NCI-H345 treated with DMSO at 0.1 percent for 48 hours (cell line): ENCODE measurements around the gene PFDN4.
"Not testable (repeated sequence)": the region's sequence is repeated elsewhere in the genome, so short reads cannot be mapped to it uniquely, and the experiment has no call there.

ENCODE experiments used
- DNase-seq: peaks from one replicate; lab custom pipeline; 2025; ENCODE audit not compliant: unreplicated experiment; lab: John Stamatoyannopoulos, UW

Gene PFDN4

GRCh38 chr20:54223285-54223684 is 15.4 kb downstream of the PFDN4 start:
- DNase-seq: no peak

GRCh38 chr20:54223751-54224150 is 15.9 kb downstream of the PFDN4 start:
- DNase-seq: no peak

GRCh38 chr20:54224642-54225041 is 16.8 kb downstream of the PFDN4 start:
- DNase-seq: not testable (repeated sequence)

GRCh38 chr20:54227241-54227640 is 19.4 kb downstream of the PFDN4 start:
- no peak for DNase-seq

- DNase-seq: no peak
Measured at GRCh38 chr20:54227751-54228150, 19.9 kb downstream of the PFDN4 start.

GRCh38 chr20:54228841-54229240 is 21.0 kb downstream of the PFDN4 start:
- DNase-seq: no peak

- DNase-seq: no peak
Measured at GRCh38 chr20:54229566-54230160, 21.8 kb downstream of the PFDN4 start.

- no peak for DNase-seq
Measured at GRCh38 chr20:54231036-54231435, 23.1 kb downstream of the PFDN4 start.

- DNase-seq: no peak
Measured at GRCh38 chr20:54234991-54235390, 27.1 kb downstream of the PFDN4 start.

- no peak for DNase-seq
Measured at GRCh38 chr20:54237116-54237943, 29.4 kb downstream of the PFDN4 start.

- no peak for DNase-seq
Measured at GRCh38 chr20:54244113-54244512, 36.2 kb downstream of the PFDN4 start.

GRCh38 chr20:54248705-54249104 is 40.8 kb downstream of the PFDN4 start:
- DNase-seq: not testable (repeated sequence)

- DNase-seq: no peak
Measured at GRCh38 chr20:54250691-54251090, 42.8 kb downstream of the PFDN4 start.

GRCh38 chr20:54251096-54251495 is 43.2 kb downstream of the PFDN4 start:
- DNase-seq: no peak

GRCh38 chr20:54254596-54254995 is 46.7 kb downstream of the PFDN4 start:
- no peak for DNase-seq

GRCh38 chr20:54255157-54255556 is 47.3 kb downstream of the PFDN4 start:
- DNase-seq: no peak

GRCh38 chr20:54256202-54256601 is 48.3 kb downstream of the PFDN4 start:
- no peak for DNase-seq

GRCh38 chr20:54257071-54257816 is 49.4 kb downstream of the PFDN4 start:
- DNase-seq: no peak

GRCh38 chr20:54260116-54260515 is 52.2 kb downstream of the PFDN4 start:
- DNase-seq: no peak

GRCh38 chr20:54262671-54263070 is 54.8 kb downstream of the PFDN4 start:
- DNase-seq: no peak

GRCh38 chr20:54263116-54263690 is 55.3 kb downstream of the PFDN4 start:
- no peak for DNase-seq

- DNase-seq: not testable (repeated sequence)
Measured at GRCh38 chr20:54265791-54266190, 57.9 kb downstream of the PFDN4 start.
